Epithelial cell of proximal tubule (primary cell): ENCODE results near the gene SRRM2. TPM values are rescaled to one million over a fixed set of nuclear protein-coding genes. Genes with fewer than 3 reads are reported as not detected.

Experiments
- DNase-seq: peaks from one replicate; pipeline ENCODE4 v3.0.0-alpha.2; 2011; ENCODE audit warnings: low read depth
- H3K4me3 ChIP-seq: 2 replicates; pipeline ENCODE4 v1.5.1; 2011; ENCODE audit warnings: low read depth, mild to moderate bottlenecking, low read length
- total RNA-seq: library from RNA; depleted of rRNA; stranded (reverse); fragments of >200 nt; gene quantifications from 2 replicates; pipeline ENCODE4 v1.2.3, GENCODE V29; 2015
- TF ChIP-seq, protein P1 (sequence below): conservative IDR thresholded peaks from 2 replicates; pipeline ENCODE4 v1.5.1; 2012; ENCODE audit warnings: low read depth, mild to moderate bottlenecking, low read length

The SRRM2 gene
- total RNA-seq, 1 donor from 2014 or later = 91.6 TPM

- TF ChIP-seq, protein P1, sequence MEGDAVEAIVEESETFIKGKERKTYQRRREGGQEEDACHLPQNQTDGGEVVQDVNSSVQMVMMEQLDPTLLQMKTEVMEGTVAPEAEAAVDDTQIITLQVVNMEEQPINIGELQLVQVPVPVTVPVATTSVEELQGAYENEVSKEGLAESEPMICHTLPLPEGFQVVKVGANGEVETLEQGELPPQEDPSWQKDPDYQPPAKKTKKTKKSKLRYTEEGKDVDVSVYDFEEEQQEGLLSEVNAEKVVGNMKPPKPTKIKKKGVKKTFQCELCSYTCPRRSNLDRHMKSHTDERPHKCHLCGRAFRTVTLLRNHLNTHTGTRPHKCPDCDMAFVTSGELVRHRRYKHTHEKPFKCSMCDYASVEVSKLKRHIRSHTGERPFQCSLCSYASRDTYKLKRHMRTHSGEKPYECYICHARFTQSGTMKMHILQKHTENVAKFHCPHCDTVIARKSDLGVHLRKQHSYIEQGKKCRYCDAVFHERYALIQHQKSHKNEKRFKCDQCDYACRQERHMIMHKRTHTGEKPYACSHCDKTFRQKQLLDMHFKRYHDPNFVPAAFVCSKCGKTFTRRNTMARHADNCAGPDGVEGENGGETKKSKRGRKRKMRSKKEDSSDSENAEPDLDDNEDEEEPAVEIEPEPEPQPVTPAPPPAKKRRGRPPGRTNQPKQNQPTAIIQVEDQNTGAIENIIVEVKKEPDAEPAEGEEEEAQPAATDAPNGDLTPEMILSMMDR = no peak
- no peak overlapping the region for H3K4me3 ChIP-seq
- DNase-seq = no peak
Measured at GRCh38 chr16:2715064-2715463, 37.4 kb upstream of the SRRM2 start.

DNA sequence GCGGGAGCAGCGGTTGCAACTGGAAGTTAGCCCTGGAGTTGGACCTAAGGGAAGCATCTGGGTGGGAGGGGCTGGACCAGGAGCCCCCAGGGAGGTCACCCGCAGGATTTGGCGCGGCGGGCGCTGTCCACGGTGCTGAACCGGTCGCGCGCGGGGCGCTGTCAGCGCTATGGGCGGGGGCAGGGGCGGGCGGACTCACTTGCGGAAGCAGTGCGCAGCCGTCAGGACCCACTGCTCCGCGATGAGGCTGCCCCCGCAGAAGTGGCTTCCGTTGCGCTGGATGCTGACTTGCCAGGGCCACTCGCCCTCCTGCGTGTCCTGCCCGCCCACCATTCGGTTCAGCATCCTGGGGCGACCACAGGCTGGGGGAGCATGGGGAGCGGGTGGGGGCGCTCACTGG, 36.9 kb upstream of the SRRM2 start:
- no peak overlapping the region for H3K4me3 ChIP-seq
- TF ChIP-seq, protein P1 = no peak
- DNase-seq = no peak

DNA sequence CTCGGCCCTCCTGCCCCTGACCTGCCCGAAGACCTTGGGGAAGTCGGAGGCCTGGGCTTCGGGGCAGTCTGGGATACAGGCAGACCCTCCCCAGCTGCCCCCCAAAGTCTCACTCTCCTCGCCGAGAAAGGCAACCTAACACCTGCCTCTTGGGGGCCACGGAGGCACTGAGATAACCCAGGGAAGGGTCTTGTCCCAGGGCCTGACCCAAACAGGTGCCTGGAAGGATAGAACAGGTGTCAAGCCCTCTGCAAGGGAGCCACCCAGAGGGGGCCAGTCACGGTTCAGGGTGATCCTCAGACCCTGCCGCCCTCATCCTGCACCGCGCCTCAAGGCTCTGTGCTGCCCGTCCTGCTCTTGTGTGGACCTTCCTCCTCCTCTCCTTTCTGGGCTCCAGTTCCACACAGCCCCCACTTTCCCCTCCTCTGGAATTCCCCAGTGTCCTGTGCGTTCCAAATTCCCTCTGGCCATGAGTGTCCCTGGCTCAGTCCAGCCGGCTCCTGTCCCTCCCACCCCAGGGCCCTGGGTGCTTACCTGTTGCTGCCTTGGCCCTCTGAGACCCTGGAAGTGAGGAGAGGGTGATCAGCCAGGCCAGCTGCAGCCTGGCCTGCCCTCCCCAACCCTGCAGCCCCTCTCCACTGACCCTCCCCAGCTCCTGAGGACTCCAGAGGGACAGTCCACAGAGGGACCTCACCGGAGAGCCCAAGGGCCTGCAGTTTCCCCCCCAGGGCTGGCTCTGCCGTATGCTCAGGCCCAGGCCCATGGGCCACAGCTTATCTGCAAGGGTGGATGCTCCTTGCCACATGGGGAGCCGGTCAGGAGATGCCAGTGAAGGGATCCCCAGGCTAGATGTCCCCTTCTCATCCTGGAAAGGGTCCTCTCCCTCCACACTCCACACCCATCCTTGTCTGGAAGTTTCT, 36.2 kb upstream of the SRRM2 start:
- TF ChIP-seq, protein P1 = no peak
- H3K4me3 ChIP-seq = no peak overlapping the region
- DNase-seq = no peak

DNA sequence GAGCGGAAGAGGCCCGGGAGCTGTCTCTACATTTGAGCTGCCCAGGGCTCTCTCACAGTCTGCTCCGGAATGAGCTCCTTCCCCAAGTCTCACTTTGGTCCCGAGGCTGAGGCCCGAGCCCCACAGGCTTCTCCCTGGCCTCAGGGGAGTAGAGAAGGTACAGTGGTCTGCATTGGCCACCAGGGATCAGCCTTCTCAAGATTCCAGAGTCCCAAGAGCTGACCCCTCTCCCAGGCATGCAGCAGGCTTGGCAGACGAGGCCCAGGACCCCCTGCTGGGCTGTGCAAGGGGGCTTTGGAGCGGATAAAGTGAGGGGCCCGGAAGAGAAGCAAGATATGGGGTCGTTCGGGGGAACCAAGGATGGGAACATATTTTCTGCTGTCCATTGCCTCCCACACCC, 35.5 kb upstream of the SRRM2 start:
- DNase-seq = no peak
- no peak overlapping the region for H3K4me3 ChIP-seq
- TF ChIP-seq, protein P1 = no peak

- no peak for DNase-seq
- TF ChIP-seq, protein P1 = no peak
- H3K4me3 ChIP-seq = no peak overlapping the region
Measured at GRCh38 chr16:2717383-2718263, 34.8 kb upstream of the SRRM2 start.

GRCh38 chr16:2719328-2720063, 32.9 kb upstream of the SRRM2 start:
- H3K4me3 ChIP-seq = no peak overlapping the region

More at GRCh38 chr16:2719328-2720063, 32.9 kb upstream of the SRRM2 start:
- no peak for DNase-seq
- TF ChIP-seq, protein P1 = no peak
